Subcutaneous adipose tissue (tissue), 4 donors: ENCODE results near the gene DAAM1. TPM values are rescaled to one million over a fixed set of nuclear protein-coding genes. Genes with fewer than 3 reads are reported as not detected.

Experiments
- total RNA-seq, 4 donors: library from RNA; depleted of rRNA; stranded (reverse); fragments of >200 nt; gene quantifications; one replicate each; pipeline ENCODE4 v1.1.0, GENCODE V29; 2016
- TF ChIP-seq, protein P1 (sequence below): fragments of 450-650 bp; IDR thresholded peaks from one replicate; pipeline ENCODE4 v1.5.1; 2016; ENCODE audit warnings: low read depth, mild to moderate bottlenecking, control low read depth, antibody characterized with exemption, moderate library complexity

Gene DAAM1
- total RNA-seq, 4 donors from 2014 or later, result 42.3 to 98.0 (median 59.0) TPM

DNA sequence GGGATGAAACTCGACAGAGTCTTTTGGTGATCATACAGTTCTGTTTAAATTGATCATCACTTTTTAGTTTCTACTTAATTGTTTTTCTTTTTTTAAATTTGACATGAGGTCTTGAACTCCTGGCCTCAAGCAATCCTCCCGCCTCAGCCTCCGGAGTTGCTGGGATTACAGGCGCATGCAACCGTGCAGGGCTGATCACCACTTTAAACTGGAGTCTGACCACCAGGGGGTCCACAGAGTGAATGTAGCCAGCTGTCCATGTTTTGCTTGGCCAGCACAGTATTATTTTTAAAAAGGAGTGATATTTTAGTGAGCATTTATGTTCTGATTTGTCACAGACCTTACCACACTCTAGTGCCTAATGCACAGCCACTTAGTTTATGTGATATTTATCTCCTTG is 10.7 kb downstream of the DAAM1 start:
- TF ChIP-seq, protein P1, sequence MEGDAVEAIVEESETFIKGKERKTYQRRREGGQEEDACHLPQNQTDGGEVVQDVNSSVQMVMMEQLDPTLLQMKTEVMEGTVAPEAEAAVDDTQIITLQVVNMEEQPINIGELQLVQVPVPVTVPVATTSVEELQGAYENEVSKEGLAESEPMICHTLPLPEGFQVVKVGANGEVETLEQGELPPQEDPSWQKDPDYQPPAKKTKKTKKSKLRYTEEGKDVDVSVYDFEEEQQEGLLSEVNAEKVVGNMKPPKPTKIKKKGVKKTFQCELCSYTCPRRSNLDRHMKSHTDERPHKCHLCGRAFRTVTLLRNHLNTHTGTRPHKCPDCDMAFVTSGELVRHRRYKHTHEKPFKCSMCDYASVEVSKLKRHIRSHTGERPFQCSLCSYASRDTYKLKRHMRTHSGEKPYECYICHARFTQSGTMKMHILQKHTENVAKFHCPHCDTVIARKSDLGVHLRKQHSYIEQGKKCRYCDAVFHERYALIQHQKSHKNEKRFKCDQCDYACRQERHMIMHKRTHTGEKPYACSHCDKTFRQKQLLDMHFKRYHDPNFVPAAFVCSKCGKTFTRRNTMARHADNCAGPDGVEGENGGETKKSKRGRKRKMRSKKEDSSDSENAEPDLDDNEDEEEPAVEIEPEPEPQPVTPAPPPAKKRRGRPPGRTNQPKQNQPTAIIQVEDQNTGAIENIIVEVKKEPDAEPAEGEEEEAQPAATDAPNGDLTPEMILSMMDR, result no peak

DNA sequence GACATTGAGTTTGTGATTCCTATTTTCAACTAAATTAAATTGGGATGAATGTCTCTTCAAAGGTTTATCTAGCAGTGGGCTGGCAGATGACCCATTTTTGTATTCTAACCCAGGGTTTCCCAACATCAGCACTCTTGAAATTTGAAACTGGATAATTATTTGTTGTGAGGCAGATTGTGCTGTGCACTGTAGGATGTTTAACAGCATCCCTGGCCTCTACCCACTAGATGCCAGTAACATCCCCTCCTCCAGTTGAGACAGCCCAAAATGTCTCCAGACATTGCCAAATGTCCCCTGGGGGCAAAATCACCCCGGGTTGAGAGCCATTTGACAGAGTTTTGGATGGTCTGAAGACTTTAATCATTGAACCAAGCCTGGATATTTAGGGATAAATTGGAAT is 11.1 kb downstream of the DAAM1 start:
- TF ChIP-seq, protein P1, result no peak

DNA sequence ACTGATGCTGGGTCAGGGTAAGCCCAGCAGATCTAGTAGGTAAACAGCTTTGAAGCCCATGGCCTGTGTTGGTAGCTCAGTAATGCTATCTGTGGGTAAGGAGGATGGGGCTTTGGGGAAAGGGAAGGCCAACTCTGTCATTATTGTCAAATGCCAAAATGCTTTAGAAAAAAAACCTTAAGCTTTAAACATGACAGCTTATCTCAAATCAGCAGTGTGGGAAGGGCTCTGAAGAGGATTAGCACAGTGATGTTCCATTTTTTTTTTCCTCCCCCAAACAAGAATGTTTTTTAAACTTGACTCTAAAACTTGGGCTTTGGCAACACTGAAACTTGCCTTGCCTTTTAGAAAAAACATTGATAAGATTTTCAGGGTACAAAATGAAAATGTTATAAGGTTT is 11.7 kb downstream of the DAAM1 start:
- TF ChIP-seq, protein P1, result no peak

DNA sequence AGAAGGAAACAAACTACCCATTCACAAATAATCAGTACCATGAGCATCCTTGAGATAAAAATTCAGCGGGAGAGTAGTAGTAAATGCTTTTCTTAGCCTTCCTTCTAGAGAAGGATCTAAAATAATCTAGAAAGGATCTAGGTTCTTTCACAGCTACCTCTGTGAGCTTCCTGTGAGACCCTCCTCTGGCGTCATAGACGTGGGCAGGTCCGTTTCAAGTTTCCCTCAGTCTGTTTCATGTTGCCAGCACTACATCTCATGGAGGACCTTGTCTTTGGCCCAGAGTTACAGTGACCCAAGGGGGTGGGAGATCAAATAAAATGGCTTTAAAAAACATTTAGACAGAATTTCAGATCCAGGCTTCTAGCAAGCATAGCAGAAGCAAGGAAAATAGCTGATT is 13.6 kb downstream of the DAAM1 start:
- TF ChIP-seq, protein P1, result no peak

DNA sequence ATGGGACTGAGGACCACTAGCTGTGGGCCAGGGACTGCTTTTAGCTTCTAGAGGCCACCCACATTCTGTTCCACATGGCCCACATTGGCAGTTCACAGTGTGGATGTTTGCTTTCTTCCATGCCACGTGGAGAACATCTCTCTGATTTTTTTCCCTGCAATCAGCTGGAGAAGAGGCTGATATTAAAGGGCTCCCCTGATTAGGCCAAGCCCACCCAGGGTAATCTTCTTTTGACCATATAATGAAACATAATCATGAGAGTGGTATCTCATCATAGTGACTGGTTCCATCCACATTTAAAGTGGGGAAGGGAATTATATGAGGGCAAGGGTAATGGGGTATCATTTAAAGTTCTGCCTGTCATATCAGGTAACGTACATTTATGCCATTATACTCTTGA is 15.8 kb downstream of the DAAM1 start:
- TF ChIP-seq, protein P1, result no peak

DNA sequence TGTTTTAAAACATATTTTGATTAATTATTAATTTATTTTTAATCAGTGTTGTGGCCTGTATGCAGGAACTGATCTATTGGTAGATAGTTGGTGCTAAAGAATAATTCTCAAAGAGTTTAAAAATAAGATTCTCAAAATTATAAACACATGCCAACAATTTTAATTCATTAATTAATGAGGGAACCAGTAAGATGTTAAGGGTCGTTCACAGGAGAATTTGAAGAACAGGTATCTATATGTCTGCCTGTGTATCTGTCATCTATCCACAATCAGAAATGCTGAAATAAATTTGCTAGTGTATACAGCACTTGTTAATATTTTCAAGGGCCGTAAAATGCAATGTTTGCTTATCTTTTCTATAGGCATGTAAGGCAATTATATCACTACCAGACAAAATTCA is 18.4 kb downstream of the DAAM1 start:
- TF ChIP-seq, protein P1, result no peak

DNA sequence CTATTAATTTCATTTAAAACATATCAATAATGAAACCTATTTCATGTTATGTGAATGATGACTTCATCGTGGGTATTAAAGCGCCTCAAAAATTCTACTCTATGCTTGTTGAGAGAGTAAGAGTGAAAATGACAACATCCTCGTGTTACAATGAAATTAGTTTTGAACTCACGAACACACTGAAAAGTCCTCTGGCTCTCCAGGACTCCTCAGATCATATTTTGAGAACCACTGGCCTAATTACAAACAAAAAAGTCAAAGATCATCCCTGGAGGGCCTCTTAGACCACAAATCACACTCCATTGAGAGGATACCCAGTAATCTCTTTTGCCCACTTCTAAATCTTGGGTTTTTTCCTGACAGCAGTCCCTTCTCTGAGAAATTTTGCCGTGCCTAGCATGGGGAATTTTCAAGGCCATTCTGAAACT is 19.1 kb downstream of the DAAM1 start:
- TF ChIP-seq, protein P1, result no peak
